Stimulated activated CD4-positive, alpha-beta T cell treated with anti-CD3 and anti-CD28 coated beads, TNF-alpha, amount 100 ng/mL, for 4 hours (primary cell): ENCODE measurements around the gene NSD2.

Experiments used
- DNase-seq, 3 experiments: peaks; one replicate each; pipeline ENCODE4 v3.0.0-alpha.2; 2020; ENCODE audit warnings: low read depth in 3 of 3

Gene NSD2

DNA sequence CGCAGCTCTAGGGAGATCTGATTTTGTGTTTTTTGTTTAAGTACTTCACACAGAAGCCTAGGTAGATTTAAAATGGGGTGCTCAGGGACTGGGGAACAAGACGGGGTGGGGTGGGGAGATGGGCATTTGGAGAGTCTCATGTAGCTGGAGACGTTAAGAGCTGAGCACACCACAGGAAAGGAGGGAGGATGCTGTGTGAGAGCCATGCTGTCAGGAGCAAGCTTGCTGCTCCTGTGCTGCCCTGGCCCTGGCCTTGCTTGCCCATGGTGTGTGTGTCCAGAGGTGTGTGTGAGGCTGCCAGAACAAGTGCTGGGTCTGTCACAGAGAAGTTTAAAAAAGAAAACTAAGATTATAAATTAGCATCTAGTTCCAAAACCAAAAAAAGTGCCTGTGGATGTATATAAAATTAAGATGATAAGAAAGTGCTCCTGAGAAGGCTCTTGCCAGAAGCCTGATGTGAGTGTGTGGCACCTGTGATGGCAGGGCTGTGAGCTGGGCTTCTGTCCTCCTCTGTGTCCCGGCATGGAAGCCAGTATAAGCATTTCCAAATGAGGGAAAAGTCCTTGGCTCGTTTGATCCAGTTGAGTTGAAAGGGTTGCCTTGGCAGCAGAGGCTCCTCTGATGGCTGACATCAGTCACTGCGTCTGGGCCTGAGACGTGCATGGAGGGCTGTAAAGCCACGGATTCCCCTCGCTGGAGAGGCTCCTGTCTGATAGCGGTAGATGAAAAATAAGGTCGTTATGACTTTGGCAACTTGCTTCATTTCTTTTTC is 74.1 kb downstream of the NSD2 start:
- no peak for DNase-seq

DNA sequence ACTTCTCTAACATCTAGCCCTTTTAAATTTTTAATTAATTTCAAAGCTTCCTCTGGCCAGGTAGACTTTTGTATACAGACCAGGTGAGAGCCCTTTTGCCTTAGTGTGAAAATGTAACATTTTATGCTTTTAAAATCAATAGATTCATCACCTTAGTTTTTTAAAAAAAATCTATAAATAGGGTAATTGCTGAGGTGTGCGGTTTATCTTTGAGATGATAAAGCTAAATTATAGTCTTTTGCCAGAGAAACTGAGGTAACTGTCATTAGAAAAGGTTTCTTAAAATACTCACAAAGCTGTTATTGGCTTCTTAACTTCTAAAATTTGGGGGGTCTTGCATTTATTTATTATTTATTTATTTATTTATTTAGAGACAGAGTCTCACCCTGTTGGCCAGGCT is 74.7 kb downstream of the NSD2 start:
- no peak for DNase-seq

- no peak for DNase-seq
Measured at GRCh38 chr4:1948232-1948631, 77.0 kb downstream of the NSD2 start.

- DNase-seq: no peak
Measured at GRCh38 chr4:1948892-1949436, 77.8 kb downstream of the NSD2 start.

DNA sequence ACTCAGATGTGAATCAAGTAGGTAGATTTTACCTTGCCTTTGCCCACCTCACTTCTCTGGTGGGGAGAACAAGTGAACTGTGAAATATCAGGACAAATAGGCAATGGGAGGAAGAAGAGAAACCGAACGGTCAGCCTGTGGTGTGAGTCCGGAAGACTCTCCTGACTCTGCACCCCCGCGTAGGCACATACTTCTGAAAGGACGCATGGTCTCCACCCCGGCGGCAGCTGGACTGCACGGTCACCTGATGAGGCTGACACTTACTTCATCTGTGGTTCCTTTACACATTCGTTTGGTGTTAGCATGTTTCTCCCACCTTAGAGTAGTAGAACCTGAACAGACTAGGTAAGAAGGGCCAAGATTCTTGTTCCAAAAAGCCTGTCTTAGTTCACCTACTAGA is 79.2 kb downstream of the NSD2 start:
- DNase-seq: no peak

DNA sequence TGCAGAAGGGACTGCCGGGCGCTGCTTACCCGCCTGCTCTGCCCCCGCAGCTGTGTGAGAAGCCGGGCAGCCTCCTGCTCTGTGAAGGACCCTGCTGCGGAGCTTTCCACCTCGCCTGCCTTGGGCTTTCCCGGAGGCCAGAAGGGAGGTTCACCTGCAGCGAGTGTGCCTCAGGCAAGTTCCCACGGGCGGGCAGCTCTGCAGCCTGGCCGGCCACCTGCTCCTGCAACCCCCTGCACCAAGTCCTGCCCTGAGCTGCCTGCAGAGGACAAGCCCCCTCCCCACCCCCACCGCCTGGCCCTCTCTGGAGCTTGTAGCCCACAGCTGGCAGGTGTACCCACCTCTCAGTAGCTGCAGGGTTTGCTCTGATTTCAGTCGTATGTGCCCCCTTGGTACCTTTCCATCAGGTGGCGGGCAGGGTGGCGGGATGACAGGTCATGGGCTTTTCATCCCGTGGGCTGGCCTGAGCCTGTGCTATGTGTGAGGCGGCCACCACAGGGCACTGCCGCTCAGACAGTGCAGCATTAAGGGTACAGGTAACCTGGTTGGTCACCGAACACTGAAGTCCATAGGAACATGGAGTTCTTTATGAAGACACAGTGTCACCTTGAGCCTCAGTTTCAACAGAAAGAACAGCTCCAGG is 81.0 kb downstream of the NSD2 start:
- DNase-seq: no peak

DNA sequence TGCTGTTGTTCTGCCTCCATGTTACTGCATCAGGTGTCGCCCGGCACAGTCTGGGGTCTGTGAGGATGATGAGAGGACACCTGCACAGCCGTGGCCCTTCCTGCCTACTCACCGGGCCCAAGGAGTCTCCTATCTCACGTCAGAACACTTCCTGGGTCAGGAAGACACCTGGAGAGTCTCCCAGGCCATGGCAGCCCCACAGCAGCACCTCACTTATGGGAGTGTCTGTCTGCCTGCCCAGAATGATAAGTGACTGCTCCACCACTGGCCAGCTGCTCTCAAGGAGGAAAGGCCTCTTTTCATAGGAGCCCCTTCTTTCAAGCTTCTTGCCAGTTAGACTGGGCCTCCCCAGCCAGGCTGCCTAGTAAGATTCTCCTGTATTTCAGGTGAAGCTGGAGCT is 81.5 kb downstream of the NSD2 start:
- DNase-seq: no peak

- DNase-seq: no peak
Measured at GRCh38 chr4:1953335-1953734, 82.1 kb downstream of the NSD2 start.

GRCh38 chr4:1956631-1957030 is 85.4 kb downstream of the NSD2 start:
- DNase-seq: no peak

- no peak for DNase-seq
Measured at GRCh38 chr4:1958276-1959103, 87.3 kb downstream of the NSD2 start.

DNA sequence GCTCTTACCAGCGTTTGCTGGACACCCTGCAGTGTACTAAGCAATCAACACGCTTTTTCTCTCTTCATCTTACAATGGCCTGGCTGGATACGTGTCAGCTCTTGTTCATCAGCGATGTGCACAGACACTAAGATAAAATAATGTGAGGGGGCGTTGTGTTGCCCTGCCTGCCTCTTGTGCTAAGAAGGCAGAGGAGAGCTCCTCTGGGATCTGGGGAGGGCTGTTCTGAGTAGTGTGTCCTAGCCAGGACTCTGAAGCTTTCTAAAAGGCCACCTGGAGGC is 87.9 kb downstream of the NSD2 start:
- DNase-seq: no peak

DNA sequence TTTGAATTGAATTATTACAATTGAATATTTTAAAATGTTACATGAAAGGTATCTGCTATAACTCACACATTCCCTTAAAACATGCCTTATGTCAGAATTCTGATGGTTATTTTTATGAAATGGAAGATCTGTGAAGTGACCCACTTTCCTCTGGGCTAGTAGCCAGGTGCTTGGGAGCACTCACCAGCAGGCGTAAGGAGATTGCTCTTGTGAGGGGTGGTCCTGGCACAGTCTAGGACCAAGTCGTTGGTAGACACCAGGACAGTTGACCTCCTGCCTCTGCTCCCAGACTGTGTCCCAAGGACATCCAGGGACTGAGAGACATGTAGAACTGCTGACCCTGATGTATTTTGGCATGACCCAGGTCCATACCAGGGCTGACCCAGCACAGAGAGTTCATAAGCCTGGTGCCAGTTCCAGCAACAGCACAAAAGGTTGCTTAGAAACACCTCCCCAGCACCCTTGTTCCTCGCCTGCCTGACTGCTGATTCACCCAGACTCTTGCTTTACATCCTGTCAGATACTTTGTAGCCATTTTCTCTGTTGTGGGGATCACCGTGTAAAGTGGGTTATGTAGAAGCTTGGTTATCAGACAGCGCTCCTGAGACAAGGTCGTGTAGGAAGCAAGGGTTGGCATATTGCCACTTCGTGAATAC is 89.1 kb downstream of the NSD2 start:
- no peak for DNase-seq

GRCh38 chr4:1961038-1961437 is 89.8 kb downstream of the NSD2 start:
- DNase-seq: no peak

DNA sequence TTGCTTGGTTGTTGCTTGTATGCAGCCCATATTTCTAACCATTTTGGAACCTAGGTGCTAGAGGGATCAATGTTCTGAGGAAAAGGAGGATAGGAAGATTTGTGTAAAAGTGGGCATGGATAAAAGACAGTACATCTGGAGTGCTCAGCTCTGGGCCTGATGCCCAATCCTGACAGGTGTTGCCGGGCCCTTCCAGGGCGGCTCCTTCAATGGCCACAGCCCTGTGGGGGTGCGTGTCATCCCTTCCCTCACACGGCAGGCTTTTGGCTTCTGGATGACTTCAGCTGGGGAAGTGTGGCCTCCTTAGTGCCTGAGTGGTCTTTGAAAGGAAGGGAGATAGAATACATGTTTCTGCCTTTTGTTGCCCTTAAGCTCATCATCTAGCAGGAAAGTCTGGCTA is 90.4 kb downstream of the NSD2 start:
- no peak for DNase-seq

DNA sequence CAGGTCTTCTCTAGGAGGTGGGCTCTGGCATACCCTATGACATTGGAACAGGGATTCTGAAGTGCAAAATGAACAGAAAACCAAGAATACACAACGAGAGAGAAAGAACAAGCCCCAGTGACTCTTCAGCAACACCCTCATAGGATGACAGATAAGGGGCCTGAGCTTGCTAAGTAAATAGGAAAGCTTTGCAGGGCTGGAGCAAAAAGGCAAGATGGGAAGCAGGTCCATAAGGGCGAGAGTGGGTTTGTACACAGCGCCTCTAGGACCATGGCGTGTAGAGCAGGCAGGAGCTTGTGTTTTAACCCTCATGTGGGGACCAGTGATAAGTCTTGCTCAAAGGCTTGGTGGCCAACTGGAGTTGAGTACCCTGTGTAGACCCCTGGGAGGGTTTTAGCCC is 91.8 kb downstream of the NSD2 start:
- DNase-seq: no peak

DNA sequence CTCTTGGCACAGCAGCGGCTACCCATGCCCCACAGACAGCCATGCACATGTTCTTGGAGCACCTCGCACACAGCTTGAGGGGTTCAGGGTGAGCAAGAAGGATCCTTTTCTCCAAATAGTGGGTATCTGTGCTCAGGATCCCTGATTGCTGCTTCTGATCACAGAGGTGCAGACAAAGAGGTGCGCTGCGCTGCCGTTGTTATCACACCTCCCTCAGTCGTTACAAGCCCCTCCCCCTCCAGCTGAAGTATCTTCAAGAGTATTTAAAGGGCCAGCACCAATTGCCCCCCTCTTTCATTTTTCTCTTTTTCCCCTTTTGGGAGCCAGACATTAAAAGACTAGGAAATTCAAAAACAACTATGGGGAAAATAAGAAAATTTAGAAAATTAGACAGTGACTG is 93.2 kb downstream of the NSD2 start:
- DNase-seq: no peak

DNA sequence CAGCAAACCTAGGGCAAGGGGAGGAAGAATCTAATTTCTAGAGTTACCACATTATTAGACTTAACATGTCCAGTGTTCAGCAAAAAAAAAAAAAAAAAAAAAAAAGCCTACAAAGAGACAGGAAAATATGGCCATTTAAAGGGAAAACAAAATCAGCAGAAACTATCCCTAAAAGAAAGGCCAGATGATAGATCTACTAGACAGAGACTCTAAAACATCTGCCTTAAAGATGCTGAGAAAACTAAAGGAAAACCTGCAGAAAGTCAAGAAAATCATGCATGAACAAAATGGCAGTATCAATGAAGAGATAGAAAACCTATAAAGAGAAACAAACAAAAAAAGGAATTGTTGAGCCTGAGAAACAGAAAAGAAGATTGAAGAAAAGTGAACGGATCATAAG is 93.8 kb downstream of the NSD2 start:
- no peak for DNase-seq

DNA sequence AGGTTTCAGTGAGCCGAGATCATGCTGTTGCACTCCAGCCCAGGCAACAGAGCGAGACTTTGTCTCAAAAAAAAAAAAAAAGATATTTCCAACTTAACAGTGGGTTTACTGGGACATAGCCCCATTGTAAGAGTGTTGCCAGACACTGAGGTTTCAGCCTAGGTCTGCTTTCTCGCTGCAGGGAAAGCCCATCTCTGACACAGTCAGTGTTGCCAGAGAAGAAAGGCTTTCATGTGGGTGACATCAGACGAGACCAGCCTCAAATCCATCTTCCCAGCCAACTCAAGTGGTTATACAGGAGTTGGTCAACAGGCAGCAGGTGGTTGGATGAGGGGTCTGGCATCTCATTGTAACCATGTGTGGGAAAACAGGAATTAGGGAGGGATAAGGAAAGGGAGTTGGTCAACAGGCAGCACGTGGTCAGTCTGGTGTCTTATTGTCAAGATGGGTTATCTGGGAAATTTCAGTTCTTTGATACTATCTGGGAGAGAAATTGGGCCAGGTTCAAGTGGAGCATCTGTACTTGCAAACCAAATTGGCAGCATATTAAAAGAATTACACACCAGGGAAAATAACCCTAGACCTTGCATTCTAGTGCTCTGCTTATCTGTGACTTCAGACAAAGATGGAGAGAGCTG is 96.4 kb downstream of the NSD2 start:
- DNase-seq: no peak

DNA sequence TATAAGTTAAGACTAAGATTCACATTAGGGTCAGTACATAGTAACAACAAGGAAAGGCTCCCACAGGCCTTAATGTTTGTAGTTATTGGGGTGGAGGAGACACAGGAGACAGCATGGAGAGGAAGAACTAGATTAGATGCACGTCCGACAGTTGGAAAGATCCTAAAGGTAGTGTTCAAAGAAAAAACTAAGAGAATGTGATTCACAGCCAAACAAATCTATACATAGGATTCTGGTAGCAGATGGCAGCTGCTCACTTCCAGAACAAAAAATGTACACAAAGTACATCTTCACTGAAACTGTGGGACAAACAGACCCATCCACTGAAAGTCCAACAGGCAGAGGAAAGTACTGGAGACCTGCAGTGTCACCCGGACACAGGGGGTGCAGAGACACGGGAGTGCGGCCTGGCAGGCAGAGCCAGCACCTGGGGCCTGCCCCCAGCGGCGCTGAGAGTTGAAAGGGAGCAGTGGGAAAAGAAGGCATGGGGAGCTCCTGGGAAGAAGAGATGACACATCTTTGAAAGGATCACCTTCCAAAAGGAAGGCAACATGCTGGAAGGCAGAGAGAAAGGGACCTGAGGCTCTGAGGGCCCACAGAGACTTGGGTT is 97.6 kb downstream of the NSD2 start:
- no peak for DNase-seq

DNA sequence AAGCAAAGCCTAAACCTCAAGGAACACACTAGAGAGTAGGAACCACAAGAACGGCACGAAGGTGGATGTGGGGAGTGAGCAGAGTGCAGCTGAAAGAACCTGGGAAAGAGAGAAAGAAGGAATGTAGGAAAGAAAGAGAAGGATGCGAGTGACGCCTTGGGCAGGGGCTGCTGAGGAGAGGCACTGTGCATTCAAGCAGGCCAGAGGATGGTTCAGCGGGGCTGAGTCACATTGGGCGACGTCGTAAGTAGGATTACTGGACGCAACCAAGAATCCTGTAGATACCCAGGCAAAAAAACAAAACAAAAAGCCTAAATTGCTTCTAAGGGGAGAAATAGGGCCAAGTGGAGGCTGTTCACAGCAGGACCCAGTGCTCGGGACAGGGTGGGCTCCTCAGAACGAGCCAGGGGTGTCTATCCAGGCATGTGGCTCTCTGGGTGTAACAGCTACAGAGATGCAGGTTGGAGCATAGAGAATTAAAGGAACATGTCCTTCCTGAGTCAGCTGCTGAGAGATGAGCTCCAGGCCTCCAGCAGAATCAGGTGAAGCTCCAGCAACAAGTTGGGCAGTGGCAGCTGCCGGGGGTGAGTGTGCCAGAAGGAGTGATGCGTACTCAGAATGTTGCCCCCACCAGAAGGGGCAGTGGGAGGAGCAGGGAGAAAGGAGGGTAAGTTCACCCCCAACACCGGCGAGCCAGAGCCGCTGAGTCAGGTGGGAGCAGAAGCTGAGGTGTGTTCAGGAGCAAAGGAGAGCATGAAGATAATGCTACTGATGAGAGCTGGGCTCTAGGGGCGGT is 98.9 kb downstream of the NSD2 start:
- no peak for DNase-seq

DNA sequence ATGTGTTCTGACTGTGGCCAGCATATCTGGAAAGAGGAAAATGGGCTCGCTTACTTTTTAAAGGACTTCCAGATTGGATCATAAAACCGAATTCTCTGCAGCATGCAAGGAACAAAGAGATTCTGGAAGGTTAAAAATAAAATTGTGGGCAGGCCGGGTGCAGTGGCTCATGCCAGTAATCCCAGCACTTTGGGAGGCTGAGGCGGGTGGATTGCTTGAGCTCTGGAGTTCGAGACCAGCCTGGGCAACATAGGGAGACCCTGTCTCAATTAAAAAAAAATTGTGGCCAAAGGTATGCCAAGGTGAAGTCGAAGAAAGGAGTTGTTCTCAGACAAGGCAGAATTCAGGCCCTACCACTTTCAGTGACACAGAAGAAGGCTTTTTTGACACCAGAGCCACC is 99.7 kb downstream of the NSD2 start:
- DNase-seq: no peak
